ENCODE measurements around the gene ATF2.
"Not testable (repeated sequence)": the region's sequence is repeated elsewhere in the genome, so short reads cannot be mapped to it uniquely, and the experiment has no call there.

ATF2 gene

DNA sequence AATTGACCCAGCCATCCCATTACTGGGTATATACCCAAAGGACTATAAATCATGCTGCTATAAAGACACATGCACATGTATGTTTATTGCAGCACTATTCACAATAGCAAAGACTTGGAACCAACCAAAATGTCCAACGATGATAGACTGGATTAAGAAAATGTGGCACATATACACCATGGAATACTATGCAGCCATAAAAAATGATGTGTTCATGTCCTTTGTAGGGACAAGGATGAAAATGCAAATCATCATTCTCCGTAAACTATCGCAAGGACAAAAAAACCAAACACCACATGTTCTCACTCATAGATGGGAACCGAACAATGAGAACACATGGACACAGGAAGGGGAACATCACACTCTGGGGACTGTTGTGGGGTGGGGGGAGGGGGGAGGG is 83.9 kb downstream of the ATF2 start:
- DNase-seq (ENCODE audit: low spot score), result not testable (repeated sequence)

DNA sequence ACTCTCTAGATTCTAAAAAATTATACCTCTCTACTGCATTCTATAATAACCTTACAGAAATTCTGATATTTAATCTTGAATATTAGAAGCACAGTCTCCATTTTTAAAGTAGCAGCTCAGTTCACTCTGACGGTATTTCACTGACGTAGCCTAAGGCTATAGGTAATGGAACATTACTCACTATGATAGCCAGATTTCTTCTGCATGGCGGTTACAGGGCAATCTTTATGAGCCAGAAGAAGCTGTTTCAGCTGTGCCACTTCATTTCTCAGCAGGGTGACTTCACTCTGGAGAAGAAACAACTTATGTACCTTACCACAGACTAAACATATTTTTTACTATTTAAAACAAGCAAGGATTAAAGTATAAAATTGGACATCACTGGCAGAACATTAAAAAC is 87.5 kb downstream of the ATF2 start:
- DNase-seq (ENCODE audit: low spot score), result no peak

DNA sequence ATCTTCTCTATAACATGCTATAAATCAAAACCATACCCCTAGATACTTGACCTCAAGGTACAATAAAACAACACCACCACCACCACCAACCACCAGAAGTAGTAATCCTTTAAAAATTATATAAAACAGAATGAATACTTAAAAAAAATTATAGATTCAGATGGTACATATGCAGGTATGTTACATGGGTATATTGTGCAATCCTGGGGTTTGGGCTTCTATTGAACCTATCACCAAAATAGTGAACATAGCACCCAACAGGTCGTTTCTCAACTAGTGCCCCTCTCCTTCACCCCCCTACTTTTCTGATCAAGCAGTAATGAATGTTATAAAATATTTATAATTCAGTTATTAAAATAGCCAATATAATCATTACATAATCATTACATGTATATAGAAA is 91.7 kb downstream of the ATF2 start:
- DNase-seq (ENCODE audit: low spot score), result no peak

DNA sequence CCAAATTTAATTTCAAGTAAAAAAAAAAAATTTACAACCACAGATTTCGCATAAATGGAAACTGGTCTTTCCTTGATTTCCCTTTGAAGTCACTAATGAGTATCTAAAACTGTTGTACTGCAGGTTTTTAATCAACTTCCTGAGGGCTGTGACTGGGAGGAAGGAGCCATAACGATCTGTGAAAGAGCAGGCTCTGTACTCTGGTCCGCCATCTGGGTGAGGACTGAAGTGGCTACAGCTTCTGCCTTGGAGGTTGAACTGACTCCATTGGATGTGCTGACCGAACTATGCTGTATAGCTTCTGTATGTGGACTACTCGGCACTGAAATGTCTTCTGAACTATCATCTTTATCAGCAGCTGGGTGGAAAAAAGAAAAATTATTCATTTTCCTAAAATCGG is 93.5 kb downstream of the ATF2 start:
- DNase-seq (ENCODE audit: low spot score), result no peak

DNA sequence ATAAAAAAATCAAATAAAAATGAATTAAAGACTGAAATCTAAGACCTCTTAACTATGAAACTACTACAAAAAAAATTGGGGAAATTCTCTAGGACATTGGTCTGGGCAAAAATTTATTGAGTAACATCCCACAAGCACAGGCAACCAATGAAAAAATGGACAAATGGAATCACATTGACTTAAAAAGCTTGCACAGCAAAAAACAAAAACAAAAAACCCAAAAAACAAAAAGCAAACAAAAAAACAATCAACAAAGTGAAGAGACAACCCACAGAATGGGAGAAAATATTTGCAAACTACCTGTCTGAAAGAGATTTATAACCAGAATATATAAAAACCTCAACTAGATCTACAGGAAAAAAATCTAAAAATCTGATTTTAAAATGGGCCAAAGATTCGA is 99.5 kb downstream of the ATF2 start:
- DNase-seq (ENCODE audit: low spot score), result no peak

DNA sequence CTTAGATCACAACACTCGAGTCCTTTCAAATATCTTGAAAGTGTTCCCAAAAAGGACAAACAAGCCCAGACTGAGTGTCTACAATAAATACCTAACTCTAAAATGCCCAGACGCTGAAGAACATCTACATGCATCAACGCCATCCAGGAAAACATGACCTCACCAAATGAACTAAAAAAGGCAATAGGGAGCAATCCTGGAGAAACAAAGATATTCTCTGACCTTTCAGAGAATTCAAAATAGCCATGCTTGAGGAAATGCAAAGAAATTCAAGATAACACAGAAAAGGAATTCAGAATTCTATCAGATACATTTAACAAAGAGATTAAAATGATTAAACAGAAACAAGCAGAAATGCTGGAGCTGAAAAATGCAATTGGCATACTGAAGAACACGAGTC is 101.6 kb downstream of the ATF2 start:
- DNase-seq (ENCODE audit: low spot score), result no peak

DNA sequence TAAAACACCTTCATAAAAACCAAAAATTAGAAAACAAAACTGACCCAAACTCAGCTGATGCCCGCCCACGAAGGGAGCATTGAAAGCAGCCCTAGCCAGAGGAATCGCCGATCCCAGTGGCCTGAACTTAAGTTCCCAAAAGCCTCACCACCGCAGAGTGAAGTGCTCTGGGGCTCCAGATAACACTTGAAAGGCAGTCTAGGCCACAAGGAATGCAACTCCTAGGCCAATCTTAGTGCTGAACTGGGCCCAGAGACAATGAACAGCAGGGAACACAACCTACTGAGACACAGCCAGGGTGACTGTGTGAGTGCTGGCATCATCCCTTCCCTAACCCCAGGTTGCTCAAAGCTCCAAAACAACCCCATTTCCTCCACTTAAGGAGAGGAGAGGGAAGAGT is 103.2 kb downstream of the ATF2 start:
- DNase-seq (ENCODE audit: low spot score), result no peak

DNA sequence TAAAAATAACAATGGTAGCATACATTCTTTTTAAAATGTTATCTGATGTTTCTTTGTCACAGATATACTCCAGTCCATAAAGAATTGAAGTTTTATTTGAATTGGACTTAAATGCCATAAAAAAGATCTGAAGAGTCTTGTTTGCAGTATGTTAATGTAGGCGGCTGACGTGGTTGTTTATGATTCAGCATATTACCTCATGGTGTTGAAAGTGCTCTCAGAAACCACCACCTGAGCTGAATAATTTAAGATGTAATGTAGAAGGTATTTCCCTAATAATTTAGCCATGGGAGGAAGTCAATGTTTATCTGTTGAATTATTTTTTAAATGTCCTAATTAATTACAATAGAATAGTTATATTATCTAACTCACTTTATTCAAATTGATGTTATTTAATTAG is 104.3 kb downstream of the ATF2 start:
- no peak for DNase-seq (ENCODE audit: low spot score)

DNA sequence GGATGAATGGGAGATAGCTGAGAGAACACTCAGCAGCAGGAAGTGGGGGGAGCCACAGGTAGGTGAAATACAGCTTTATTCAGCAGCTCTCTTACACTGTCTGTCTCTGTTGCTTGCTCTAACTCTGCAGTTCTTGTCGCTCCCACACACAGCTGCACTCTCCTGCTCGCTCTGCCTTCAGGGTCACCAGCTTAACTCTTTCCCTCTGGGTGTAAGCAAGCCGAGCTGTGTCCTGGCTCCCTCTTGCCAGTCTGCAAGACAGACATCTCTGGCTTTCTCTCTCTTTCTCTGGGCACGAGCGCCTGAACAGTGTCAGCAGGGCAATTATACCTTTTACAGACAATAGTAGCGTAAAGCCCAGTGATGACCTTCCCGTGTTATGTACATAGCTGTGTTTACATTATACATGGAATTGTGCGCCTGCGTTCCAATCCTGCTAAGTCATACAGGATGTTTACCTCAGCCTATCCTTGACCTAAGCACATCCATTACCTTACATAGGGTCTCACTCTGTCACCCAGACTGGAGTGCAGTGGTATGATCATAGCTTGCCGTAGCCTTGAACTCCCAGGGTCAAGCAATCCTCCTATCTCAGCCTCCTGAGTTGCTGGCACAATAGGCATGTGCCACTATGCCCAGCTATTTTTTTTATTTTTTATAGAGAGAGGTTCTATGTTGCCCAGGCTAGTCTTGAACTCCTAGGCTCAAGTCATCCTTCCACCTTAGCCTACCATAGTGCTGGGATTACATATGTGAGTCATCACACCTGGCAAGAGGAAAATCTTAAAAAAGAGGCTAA is 105.0 kb downstream of the ATF2 start:
- DNase-seq (ENCODE audit: low spot score), result no peak

DNA sequence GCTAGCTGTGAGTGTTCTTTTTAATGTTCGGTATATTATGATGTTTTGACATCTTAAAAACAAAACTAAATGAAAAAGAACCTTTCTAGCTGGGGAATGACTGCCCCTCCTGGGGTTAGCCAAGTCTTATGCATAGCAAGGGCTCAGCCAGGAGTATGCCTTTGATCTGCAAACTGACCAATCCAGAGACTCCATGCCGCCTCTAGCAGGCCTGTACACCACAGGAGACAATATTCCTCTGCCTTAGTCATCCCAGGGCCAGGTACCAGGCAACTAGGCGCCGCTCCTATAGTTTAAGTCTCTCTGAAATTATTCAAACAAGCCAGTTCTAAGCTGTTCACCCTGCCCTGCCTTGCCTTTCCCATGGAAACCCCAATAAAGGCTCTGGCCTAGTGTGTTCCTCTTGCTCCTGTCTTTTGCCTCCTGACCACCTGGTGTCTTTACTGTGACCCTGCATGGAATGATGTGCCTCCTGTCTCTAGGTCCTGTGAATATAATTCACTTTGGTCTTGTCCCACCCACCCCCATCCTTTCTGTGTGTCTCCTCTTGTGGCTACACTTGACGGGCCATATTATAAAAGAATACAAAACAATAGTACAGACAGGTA is 110.8 kb downstream of the ATF2 start:
- DNase-seq (ENCODE audit: low spot score), result no peak

DNA sequence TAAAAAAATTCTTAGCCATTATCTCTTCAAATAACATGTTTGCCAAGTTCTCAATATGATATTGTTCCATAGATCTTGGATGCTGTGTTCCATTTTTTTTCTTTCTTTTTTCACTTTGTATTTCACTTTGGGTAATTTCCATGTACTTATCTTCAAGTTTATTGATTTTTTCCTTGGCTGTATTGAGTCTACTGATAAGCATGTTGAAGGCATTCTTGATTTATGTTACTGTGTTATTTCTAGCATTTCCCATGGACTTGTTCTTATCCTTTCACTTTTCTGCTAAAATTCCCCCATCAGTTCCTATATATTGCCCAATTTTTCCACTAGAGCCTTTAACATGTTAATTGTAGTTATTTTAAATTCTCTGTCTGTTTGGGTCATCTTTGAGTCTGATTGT is 112.0 kb downstream of the ATF2 start:
- DNase-seq (ENCODE audit: low spot score), result no peak

DNA sequence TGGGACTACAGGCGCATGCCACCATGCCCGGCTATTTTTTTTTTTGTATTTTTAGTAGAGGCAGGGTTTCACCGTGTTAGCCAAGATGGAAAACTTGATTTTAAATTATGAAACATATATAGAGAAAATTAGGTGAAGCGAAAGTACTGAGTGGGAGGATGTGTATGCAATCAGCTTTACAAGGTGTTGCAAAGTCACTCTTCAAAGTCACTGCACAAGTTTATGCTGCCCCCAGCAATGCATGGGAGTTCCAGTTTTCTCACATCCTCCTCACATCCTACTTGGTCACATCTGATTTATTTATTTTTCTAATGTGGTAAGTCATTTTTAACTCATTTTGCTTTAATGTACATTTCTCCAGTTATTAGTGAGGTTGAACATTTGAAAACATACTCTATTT is 113.7 kb downstream of the ATF2 start:
- no peak for DNase-seq (ENCODE audit: low spot score)

DNA sequence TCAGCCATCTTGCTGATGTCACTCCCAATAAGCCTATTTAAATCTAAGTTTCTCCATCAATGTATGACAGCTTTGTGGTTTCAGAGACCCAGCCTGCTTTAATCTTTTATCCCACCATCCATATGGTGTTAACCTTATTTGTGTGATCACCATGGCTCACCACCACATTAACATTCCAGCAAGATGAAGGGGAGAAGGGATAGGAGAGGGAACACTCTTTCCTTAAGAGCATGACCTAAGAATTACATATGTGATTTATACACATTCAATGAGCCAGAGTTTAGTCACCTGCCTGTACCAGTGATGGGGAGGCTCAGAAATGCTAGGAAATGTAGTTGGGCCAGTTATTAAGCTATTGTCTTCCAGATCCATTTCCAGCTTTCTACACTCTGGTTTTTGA is 118.3 kb downstream of the ATF2 start:
- no peak for DNase-seq (ENCODE audit: low spot score)

DNA sequence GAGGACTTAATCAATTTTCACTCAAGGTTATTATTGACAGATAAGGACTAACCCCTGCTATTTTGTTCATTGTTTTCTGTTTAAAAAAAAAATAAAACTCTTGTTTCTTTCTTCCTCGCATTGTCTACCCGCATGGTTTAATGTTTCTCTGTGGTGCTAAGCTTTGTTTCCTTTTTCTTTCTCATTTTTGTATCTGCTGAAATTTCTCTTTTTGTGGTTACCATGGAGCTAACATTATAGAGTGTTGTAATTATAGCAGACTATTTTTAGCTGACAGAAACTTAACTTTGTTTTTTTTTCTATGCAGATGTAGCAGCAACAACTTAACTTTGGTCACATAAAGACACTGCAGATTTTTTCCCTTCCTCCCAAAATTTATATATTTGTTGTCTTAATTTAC is 119.7 kb downstream of the ATF2 start:
- DNase-seq (ENCODE audit: low spot score), result no peak

DNA sequence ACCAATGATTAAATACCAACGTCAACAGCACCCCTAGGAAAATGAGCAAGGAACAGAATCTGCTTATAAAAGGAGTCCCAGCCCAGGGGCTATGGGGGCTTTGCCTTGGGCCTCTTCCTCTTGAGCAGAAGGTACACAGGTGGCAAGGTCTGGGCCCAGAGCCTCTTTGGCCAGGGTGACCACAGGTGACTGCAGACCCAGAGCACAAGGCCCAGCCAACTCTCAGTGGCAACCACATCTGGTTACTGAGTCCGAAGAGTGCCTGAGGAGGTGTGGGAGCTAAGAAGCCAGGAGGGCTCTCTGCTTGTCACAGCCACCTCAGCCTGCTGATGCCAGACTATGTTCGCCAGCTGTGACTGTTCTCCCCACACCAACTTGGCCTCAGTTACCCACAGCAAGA is 128.5 kb downstream of the ATF2 start:
- no peak for DNase-seq (ENCODE audit: low spot score)

DNA sequence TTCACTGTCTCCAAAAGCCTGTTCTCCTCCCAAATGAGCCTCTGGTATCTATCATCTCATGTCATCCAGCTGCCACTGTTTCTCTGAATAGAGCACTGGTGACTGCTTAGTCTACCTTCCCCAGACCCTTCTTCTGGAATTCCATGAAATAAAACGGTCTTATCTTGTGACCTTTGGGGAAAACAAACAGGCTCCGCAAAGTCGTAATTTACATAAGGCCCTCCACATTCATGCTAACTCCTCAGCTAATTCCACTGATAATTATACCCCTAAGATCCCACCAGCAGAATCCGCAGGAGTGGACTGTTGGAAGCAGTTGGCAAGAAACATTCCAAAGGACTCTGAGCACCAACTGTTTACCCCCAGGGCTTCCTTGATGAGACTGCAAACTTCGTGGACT is 129.0 kb downstream of the ATF2 start:
- DNase-seq (ENCODE audit: low spot score), result no peak

DNA sequence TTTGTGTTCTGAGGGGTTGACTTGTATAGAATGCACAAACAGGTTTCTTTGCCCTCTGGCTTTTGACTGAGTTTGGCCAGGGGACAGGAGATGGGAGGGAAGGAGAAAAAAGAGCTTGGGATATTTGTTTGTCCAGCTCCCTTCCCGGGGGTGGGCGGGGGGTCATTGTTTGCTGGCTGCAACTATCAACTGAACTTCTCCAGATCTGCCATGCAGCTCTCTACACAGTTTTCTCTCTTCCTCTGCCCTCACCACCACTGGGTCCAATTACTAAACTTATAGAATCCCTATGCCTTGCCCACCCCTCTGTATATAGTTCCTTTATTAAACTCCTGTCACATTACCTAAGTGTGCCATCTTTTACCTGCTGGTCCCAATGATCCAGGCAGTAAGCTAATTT is 130.1 kb downstream of the ATF2 start:
- DNase-seq (ENCODE audit: low spot score), result no peak

DNA sequence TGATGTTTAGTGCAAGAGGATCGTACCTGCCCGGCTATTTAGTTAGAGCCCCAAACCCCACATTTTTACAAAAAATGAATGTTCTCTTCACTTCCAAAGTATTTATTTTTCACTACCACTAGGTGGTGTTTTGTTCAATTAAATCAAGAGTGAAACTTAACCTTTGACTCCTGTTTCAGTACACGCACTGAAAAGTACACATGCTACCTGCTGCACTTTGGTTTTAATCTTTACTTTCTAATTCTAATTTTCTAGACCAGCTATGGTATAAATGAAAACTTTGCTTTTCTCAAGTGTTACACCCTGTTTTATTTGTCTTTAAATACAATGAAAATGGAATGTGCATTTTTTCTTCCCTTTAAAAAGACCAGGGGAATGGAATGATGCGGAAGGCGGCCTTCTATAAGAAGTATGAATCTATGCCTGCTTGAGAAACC is 131.4 kb downstream of the ATF2 start:
- peak; percentile 19 for DNase-seq (ENCODE audit: low spot score)

DNA sequence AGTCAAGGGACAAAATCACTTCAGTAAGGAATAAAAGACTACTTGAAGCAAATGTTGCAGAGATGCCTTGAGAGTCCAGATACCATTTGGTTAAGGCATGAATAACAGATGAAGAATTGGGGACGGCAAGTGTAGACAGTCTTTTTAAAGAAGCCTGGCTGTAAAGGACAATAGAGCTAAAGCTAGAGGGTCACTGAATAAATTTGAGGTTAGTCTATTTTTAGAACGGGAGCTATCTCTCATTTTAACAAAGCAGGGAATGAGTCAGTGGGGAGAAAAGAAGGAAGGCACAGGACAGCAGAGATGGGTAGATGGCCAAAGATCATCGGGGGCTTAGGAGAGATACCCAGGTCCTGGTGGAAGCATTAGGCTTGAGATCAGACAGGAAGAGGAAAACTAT is 132.2 kb downstream of the ATF2 start:
- DNase-seq (ENCODE audit: low spot score), result no peak

DNA sequence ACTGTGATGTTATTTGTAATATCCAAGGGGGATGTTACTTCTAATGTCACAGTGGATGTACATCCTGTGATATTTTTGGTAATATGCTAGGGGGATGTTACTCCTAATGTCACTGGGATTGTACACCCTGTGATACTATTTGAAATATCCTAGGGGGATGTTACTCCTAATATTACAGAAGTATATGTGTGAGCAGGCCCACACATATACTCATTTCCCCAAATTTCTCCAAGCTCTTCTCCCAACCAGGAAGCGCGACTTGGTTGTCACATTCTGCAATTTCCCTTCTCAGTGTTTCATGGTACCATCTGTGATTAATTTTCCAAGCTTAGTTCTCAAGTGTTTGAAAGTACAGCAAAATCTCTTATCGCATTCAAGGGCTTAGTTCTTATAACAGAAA is 133.3 kb downstream of the ATF2 start:
- DNase-seq (ENCODE audit: low spot score), result no peak

DNA sequence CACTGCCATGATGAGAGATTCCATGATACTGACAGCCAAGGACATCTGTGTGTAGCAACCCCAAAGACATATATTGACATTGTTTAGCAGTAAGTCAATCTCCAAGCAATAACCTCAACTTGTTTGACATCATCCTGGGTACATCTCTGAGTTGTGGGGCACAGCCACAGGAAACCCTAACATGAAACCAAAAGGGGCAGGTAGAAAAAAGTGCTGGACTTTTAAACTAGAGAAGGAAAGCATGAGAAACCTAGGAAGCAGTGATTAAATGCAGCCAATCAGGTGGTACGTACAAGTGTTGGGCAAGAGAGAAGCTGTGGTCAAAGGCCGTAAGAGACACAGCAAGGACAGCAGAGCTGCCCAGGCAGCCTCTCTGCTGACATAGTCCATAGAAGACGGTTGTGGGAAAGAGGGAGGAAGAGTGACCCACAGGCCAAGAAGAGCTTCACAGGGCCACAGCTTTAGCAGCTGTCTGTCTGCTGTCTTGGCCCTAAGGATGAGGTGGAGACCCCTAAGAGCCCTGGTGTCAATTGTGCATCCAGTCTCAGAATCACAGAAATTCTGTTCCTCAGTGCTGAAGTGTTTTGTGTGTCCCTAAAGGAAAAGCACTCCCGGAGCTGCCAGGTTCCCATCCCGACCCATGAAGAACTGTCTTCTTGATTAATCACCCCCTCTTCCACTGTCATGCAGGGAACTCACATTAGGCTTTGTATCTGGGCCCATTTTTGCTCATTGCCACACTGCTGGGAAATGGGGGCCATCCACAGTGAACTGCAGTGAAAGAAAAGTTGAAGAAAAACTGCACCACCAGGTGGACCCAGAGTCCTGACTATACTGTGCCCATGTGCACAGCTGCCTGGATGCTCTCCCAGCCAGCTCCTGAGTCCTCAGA is 137.4 kb downstream of the ATF2 start:
- no peak for DNase-seq (ENCODE audit: low spot score)

DNA sequence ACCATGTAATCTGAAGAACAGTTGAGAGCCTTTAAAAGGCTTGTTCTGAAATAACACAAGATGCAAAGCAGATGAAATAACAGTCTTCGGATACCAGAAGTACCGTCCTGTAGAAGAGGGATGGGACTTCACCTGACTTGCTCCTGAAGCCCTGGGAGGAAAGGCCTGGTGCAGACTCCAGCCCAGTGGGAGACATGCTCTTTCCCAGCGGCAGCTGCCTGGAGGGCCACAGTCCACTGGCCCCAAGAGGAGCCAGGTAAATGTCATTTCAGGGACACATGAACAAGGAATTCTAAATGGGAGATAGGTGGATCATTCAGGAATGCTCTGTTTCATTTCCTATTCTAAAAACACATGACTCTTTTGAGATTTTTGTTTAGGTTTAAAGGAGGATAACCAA is 140.2 kb downstream of the ATF2 start:
- DNase-seq (ENCODE audit: low spot score), result no peak

DNA sequence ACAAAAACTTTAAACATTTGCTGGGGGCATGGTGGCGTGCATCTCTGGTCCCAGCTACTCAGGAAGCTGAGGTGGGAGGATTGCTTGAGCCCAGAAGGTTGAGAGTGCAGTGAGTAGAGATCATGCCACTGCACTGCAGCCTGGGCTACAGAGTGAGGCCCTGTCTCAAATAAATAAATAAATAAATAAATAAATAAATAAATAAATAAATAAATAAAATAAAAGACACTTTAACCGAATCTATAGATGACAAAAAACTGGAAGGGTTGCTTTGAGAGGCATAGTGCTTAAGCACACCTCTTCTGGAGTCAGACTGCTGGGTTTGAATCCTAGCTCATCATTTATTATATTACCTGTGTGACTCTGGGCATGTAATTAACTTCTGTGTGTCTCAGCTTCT is 141.6 kb downstream of the ATF2 start:
- DNase-seq (ENCODE audit: low spot score), result no peak

All from CD4-positive, alpha-beta T cell treated with Interleukin-6 at 100 ng/mL for 8 hours (primary cell).